Mammary epithelial cell (primary cell): ENCODE results near the gene SRP68.
A peak's percentile ranks its signal among the peaks of the same experiment; 100 is the strongest.

Source experiments
- CTCF ChIP-seq, 2 donors: IDR thresholded peaks in 1 of 2; conservative IDR thresholded peaks in 1 of 2; 2 replicates each; pipeline ENCODE4 v1.5.1; 2011 to 2012; ENCODE audit warnings: inconsistent platforms in 2 of 2, low read length in 2 of 2, mild to moderate bottlenecking in 2 of 2, control low read depth in 1 of 2, low read depth in 1 of 2; ENCODE audit not compliant: insufficient read depth in 1 of 2; ENCODE audit errors: extremely low read depth in 1 of 2
- EZH2 ChIP-seq: IDR thresholded peaks from 2 replicates; pipeline ENCODE4 v1.6.1; 2012; ENCODE audit warnings: low read length, inconsistent platforms, borderline replicate concordance

GRCh38 chr17:76077584-76078110 is 5.3 kb upstream of the SRP68 start:
- TF ChIP-seq CTCF (conservative IDR thresholded peaks at IDR 0.05 in 1 of 2, IDR thresholded peaks at IDR 0.05 in 1 of 2; ENCODE audit: extremely low read depth in 1 of 2, insufficient read depth in 1 of 2, low read depth in 1 of 2, low read length in 2 of 2) (no peak), EZH2 (peak; percentile 70)
